Naive thymus-derived CD8-positive, alpha-beta T cell (primary cell): ENCODE results near the gene PLCH1. TPM values are rescaled to one million over a fixed set of nuclear protein-coding genes. Genes with fewer than 3 reads are reported as not detected.

Experiments used
- ATAC-seq, 2 donors: fragments of 150-1000 bp; cut with Tn5 transposase in 1 of 2; sonication (Bioruptor Pico), chemical (Tn5 transposase) in 1 of 2; 1 replicate in 1 of 2; 2 replicates in 1 of 2; pipeline ENCODE4 v1.10.0; 2021; ENCODE audit warnings: mild to moderate bottlenecking in 2 of 2, moderate library complexity in 2 of 2
- POLR2A ChIA-PET: fragments of 350-600 bp; sonication (Branson Sonifier 250); formaldehyde crosslinking; loops from one replicate; lab custom pipeline; 2021; ENCODE audit warnings: antibody characterized with exemption; lab: Charles Lee
- DNase-seq, 10 donors: peaks; one replicate each; pipeline versions ENCODE4 v3.0.0 to v3.0.0-alpha.2; 2020 to 2022
- H3K27ac Mint-ChIP-seq, 10 donors: one replicate each; pipeline ENCODE4 v1.8.0; 2020 to 2022; ENCODE audit warnings: mild to moderate bottlenecking in 10 of 10, mixed read lengths in 10 of 10, moderate library complexity in 4 of 10, inconsistent platforms in 1 of 10
- H3K27me3 Mint-ChIP-seq, 5 donors: one replicate each; pipeline ENCODE4 v1.8.0; 2021 to 2022; ENCODE audit warnings: mixed read lengths in 5 of 5
- H3K36me3 Mint-ChIP-seq, 3 donors: one replicate each; pipeline ENCODE4 v1.8.0; 2020 to 2022; ENCODE audit warnings: mixed read lengths in 3 of 3, mild to moderate bottlenecking in 2 of 3, inconsistent platforms in 1 of 3
- H3K4me1 Mint-ChIP-seq, 4 donors: one replicate each; pipeline ENCODE4 v1.8.0; 2021 to 2022; ENCODE audit warnings: mixed read lengths in 4 of 4
- H3K4me3 Mint-ChIP-seq, 10 donors: one replicate each; pipeline ENCODE4 v1.8.0; 2020 to 2022; ENCODE audit warnings: mild to moderate bottlenecking in 10 of 10, mixed read lengths in 10 of 10, moderate library complexity in 6 of 10, inconsistent platforms in 1 of 10
- H3K9me3 Mint-ChIP-seq, 9 donors: one replicate each; pipeline ENCODE4 v1.8.0; 2020 to 2022; ENCODE audit warnings: mixed read lengths in 9 of 9, mild to moderate bottlenecking in 3 of 9, inconsistent platforms in 1 of 9, moderate library complexity in 1 of 9
- polyA plus RNA-seq, 3 donors: library from polyadenylated mRNA; unstranded; fragments of 300-500 nt; fragmentation: Illumina TruSeq; gene quantifications; one replicate each; pipeline ENCODE4 v1.2.3, GENCODE V29; 2021
- total RNA-seq, 8 experiments: library from RNA in 2 of 8; stranded (reverse) in 2 of 8; gene quantifications; one replicate each; pipeline ENCODE4 v1.2.3 and lab custom pipeline; 2021 to 2026

PLCH1 gene
- total and polyA plus RNA-seq, 5 experiments from 2014 or later, result not detected

- Mint-ChIP-seq H3K9me3 (no peaks in the 10 kb centered on the region), H3K36me3 (no peaks in the 10 kb centered on the region), H3K27me3 (no peaks in the 10 kb centered on the region), H3K4me1 (peaks cover 2 to 4% (median 3%) of the 10 kb centered on the region in 4 donors), H3K27ac (no peak overlapping the region), H3K4me3 (no peak overlapping the region)
- POLR2A ChIA-PET, result no interaction called here
- ATAC-seq, result no peak
- DNase-seq, result no peak
Measured at GRCh38 chr3:155560594-155560993, 184.3 kb downstream of the PLCH1 start.

GRCh38 chr3:155560135-155560534 is 184.7 kb downstream of the PLCH1 start:
- DNase-seq, result no peak
- Mint-ChIP-seq H3K27me3 (no peaks in the 10 kb centered on the region), H3K9me3 (no peaks in the 10 kb centered on the region), H3K4me1 (peaks cover 3 to 9% (median 8%) of the 10 kb centered on the region in 4 donors), H3K36me3 (no peaks in the 10 kb centered on the region), H3K27ac (no peak overlapping the region), H3K4me3 (no peak overlapping the region)
- no peak for ATAC-seq
- POLR2A ChIA-PET, result no interaction called here

- Mint-ChIP-seq H3K27ac (no peak overlapping the region), H3K4me1 (peaks cover 8 to 28% (median 25%) of the 10 kb centered on the region in 4 donors), H3K4me3 (peak overlapping the region in 1 of 10 donors; percentile 13), H3K27me3 (no peaks in the 10 kb centered on the region), H3K9me3 (no peaks in the 10 kb centered on the region), H3K36me3 (no peaks in the 10 kb centered on the region)
- ATAC-seq, result no peak
- DNase-seq, result no peak
- POLR2A ChIA-PET, result no interaction called here
Measured at GRCh38 chr3:155556531-155556930, 188.3 kb downstream of the PLCH1 start.

- DNase-seq (no peak), ATAC-seq (no peak)
- no peaks in the 10 kb centered on the region for H3K9me3 Mint-ChIP-seq
- H3K36me3 Mint-ChIP-seq, result no peaks in the 10 kb centered on the region
- peak overlapping the region in 8 of 10 donors; percentile 2 to 68 (median 26) for H3K27ac Mint-ChIP-seq
- H3K27me3 Mint-ChIP-seq, result no peaks in the 10 kb centered on the region
- POLR2A ChIA-PET, result no interaction called here
- H3K4me1 Mint-ChIP-seq, result peaks cover 8 to 28% (median 25%) of the 10 kb centered on the region in 4 donors
- H3K4me3 Mint-ChIP-seq, result peak overlapping the region in 5 of 10 donors; percentile 3 to 47 (median 31)
Measured at GRCh38 chr3:155555479-155556060, 189.3 kb downstream of the PLCH1 start.

GRCh38 chr3:155554777-155555451 is 190.0 kb downstream of the PLCH1 start:
- no peaks in the 10 kb centered on the region for H3K9me3 Mint-ChIP-seq
- peaks cover 8 to 28% (median 25%) of the 10 kb centered on the region in 4 donors for H3K4me1 Mint-ChIP-seq
- H3K27me3 Mint-ChIP-seq, result no peaks in the 10 kb centered on the region
- ATAC-seq (peak; percentile 28 to 46), DNase-seq (peak in 3 of 10 donors; percentile 6 to 43 (median 40))
- POLR2A ChIA-PET, result interaction anchor here (0.8 kb wide), 1 partner anchor 159 kb away, joined by 4 read pairs; no protein-coding TSS in a partner anchor
- peak overlapping the region in 6 of 10 donors; percentile 3 to 47 (median 26) for H3K4me3 Mint-ChIP-seq
- no peaks in the 10 kb centered on the region for H3K36me3 Mint-ChIP-seq
- H3K27ac Mint-ChIP-seq, result peak overlapping the region in 5 of 10 donors; percentile 2 to 61 (median 42)

GRCh38 chr3:155553780-155554179 is 191.1 kb downstream of the PLCH1 start:
- Mint-ChIP-seq H3K36me3 (no peaks in the 10 kb centered on the region), H3K9me3 (no peaks in the 10 kb centered on the region), H3K27me3 (no peaks in the 10 kb centered on the region), H3K4me1 (peaks cover 8 to 38% (median 29%) of the 10 kb centered on the region in 4 donors), H3K4me3 (peak overlapping the region in 1 of 10 donors; percentile 36), H3K27ac (no peak overlapping the region)
- POLR2A ChIA-PET, result interaction anchor here (0.8 kb wide), 1 partner anchor 160 kb away, joined by 4 read pairs; no protein-coding TSS in a partner anchor
- DNase-seq (no peak), ATAC-seq (no peak)

GRCh38 chr3:155553326-155553725 is 191.5 kb downstream of the PLCH1 start:
- Mint-ChIP-seq H3K27ac (peak overlapping the region in 2 of 10 donors; percentile 15 to 24), H3K36me3 (no peaks in the 10 kb centered on the region), H3K4me1 (peaks cover 8 to 39% (median 29%) of the 10 kb centered on the region in 4 donors), H3K4me3 (no peak overlapping the region), H3K27me3 (no peaks in the 10 kb centered on the region), H3K9me3 (no peaks in the 10 kb centered on the region)
- no peak for DNase-seq
- POLR2A ChIA-PET, result no interaction called here
- ATAC-seq, result no peak

GRCh38 chr3:155550391-155550790 is 194.5 kb downstream of the PLCH1 start:
- Mint-ChIP-seq H3K36me3 (no peaks in the 10 kb centered on the region), H3K27me3 (no peaks in the 10 kb centered on the region), H3K4me1 (peaks cover 5 to 37% (median 24%) of the 10 kb centered on the region in 4 donors), H3K9me3 (peaks cover 0 to 1% (median 0%) of the 10 kb centered on the region in 9 donors), H3K4me3 (no peak overlapping the region), H3K27ac (no peak overlapping the region)
- POLR2A ChIA-PET, result no interaction called here
- DNase-seq, result no peak
- ATAC-seq, result no peak

- POLR2A ChIA-PET, result no interaction called here
- Mint-ChIP-seq H3K4me1 (peaks cover 5 to 24% (median 12%) of the 10 kb centered on the region in 4 donors), H3K9me3 (peaks cover 0 to 1% (median 0%) of the 10 kb centered on the region in 9 donors), H3K27me3 (no peaks in the 10 kb centered on the region), H3K27ac (no peak overlapping the region), H3K36me3 (no peaks in the 10 kb centered on the region), H3K4me3 (no peak overlapping the region)
- ATAC-seq (no peak), DNase-seq (no peak)
Measured at GRCh38 chr3:155549087-155549486, 195.8 kb downstream of the PLCH1 start.

- no peak overlapping the region for H3K4me3 Mint-ChIP-seq
- peaks cover 0 to 4% (median 0%) of the 10 kb centered on the region in 9 donors for H3K9me3 Mint-ChIP-seq
- POLR2A ChIA-PET, result no interaction called here
- DNase-seq (no peak), ATAC-seq (no peak)
- H3K27me3 Mint-ChIP-seq, result peaks cover 0 to under 1% (median 0%) of the 10 kb centered on the region in 5 donors
- H3K4me1 Mint-ChIP-seq, result peaks cover 0 to 15% (median 5%) of the 10 kb centered on the region in 4 donors
- H3K36me3 Mint-ChIP-seq, result peaks cover 0 to 2% (median 0%) of the 10 kb centered on the region in 3 donors
- no peak overlapping the region for H3K27ac Mint-ChIP-seq
Measured at GRCh38 chr3:155548195-155548594, 196.7 kb downstream of the PLCH1 start.

GRCh38 chr3:155535098-155535497 is 209.8 kb downstream of the PLCH1 start:
- Mint-ChIP-seq H3K9me3 (peaks cover 2 to 42% (median 27%) of the 10 kb centered on the region in 9 donors), H3K36me3 (peaks cover 2 to 43% (median 5%) of the 10 kb centered on the region in 3 donors), H3K4me3 (no peak overlapping the region), H3K4me1 (peaks cover 0 to 1% (median 0%) of the 10 kb centered on the region in 4 donors), H3K27ac (no peak overlapping the region), H3K27me3 (peaks cover 0 to 10% (median 0%) of the 10 kb centered on the region in 5 donors)
- DNase-seq (no peak), ATAC-seq (no peak)
- POLR2A ChIA-PET, result no interaction called here

GRCh38 chr3:155528579-155528978 is 216.3 kb downstream of the PLCH1 start:
- Mint-ChIP-seq H3K27me3 (peaks cover 0 to 5% (median 0%) of the 10 kb centered on the region in 5 donors), H3K4me1 (no peaks in the 10 kb centered on the region), H3K4me3 (no peak overlapping the region), H3K9me3 (peaks cover 0 to 14% (median 3%) of the 10 kb centered on the region in 9 donors), H3K36me3 (peaks cover 0 to 11% (median 0%) of the 10 kb centered on the region in 3 donors), H3K27ac (no peak overlapping the region)
- no peak for ATAC-seq
- POLR2A ChIA-PET, result no interaction called here
- no peak for DNase-seq

GRCh38 chr3:155525324-155525833 is 219.5 kb downstream of the PLCH1 start:
- POLR2A ChIA-PET, result no interaction called here
- H3K9me3 Mint-ChIP-seq, result peaks cover 0 to under 1% (median 0%) of the 10 kb centered on the region in 9 donors

More at GRCh38 chr3:155525324-155525833, 219.5 kb downstream of the PLCH1 start:
- Mint-ChIP-seq H3K4me3 (no peak overlapping the region), H3K27ac (no peak overlapping the region), H3K36me3 (no peaks in the 10 kb centered on the region), H3K27me3 (no peaks in the 10 kb centered on the region), H3K4me1 (no peaks in the 10 kb centered on the region)
- ATAC-seq (no peak), DNase-seq (no peak)
